Natural killer cell (primary cell): Measurements from ENCODE around the gene DRGX. TPM values are rescaled to one million over a fixed set of nuclear protein-coding genes. Genes with fewer than 3 reads are reported as not detected.

Experiments
- ATAC-seq, 3 donors: fragments of 150-1000 bp in 2 of 3; fragments of 200-7000 bp in 1 of 3; cut with Tn5 transposase; 1 replicate in 1 of 3; 2 replicates in 2 of 3; pipeline ENCODE4 v1.10.0; 2021; ENCODE audit warnings: mild to moderate bottlenecking in 2 of 3, moderate library complexity in 2 of 3
- DNase-seq, 2 donors: peaks; one replicate each; pipeline versions ENCODE4 v3.0.0 to v3.0.0-alpha.2; 2013 to 2021; ENCODE audit warnings: mixed read lengths in 1 of 2
- H3K27ac ChIP-seq: one replicate; pipeline ENCODE4 v1.5.1; 2013; ENCODE audit warnings: mild to moderate bottlenecking, low read length
- H3K27me3 ChIP-seq: one replicate; pipeline ENCODE4 v1.6.1; 2013; ENCODE audit warnings: low read length; ENCODE audit not compliant: control insufficient read depth, insufficient read depth
- H3K36me3 ChIP-seq: one replicate; pipeline ENCODE4 v1.6.1; 2013; ENCODE audit warnings: low read length; ENCODE audit not compliant: control insufficient read depth, insufficient read depth
- H3K4me1 ChIP-seq: one replicate; pipeline ENCODE4 v1.6.1; 2013; ENCODE audit warnings: low read length; ENCODE audit not compliant: control insufficient read depth, insufficient read depth
- H3K4me3 ChIP-seq: one replicate; pipeline ENCODE4 v1.5.1; 2013; ENCODE audit warnings: low read length
- H3K9me3 ChIP-seq: one replicate; pipeline ENCODE4 v1.6.1; 2013; ENCODE audit warnings: low read length; ENCODE audit not compliant: control insufficient read depth, insufficient read depth
- H3K27ac Mint-ChIP-seq, 2 donors: one replicate each; pipeline ENCODE4 v1.8.0; 2022; ENCODE audit warnings: mild to moderate bottlenecking in 2 of 2, mixed read lengths in 2 of 2, moderate library complexity in 1 of 2
- H3K27me3 Mint-ChIP-seq, 2 donors: one replicate each; pipeline ENCODE4 v1.8.0; 2022; ENCODE audit warnings: low read depth in 2 of 2, mixed read lengths in 2 of 2
- H3K36me3 Mint-ChIP-seq: one replicate; pipeline ENCODE4 v1.8.0; 2022; ENCODE audit warnings: mixed read lengths
- H3K4me1 Mint-ChIP-seq, 2 donors: one replicate each; pipeline ENCODE4 v1.8.0; 2022; ENCODE audit warnings: mixed read lengths in 2 of 2
- H3K4me3 Mint-ChIP-seq: one replicate; pipeline ENCODE4 v1.8.0; 2022; ENCODE audit warnings: mild to moderate bottlenecking, moderate library complexity, mixed read lengths
- H3K9me3 Mint-ChIP-seq, 2 donors: one replicate each; pipeline ENCODE4 v1.8.0; 2022; ENCODE audit warnings: mixed read lengths in 2 of 2
- WGBS: methylation state at CpG from one replicate; pipeline ENCODE4 v1.1.7; 2013; ENCODE audit warnings: missing lambda C conversion rate; ENCODE audit not compliant: insufficient coverage; 5-methylcytosine and 5-hydroxymethylcytosine counted together
- intact Hi-C: fragments of 100-400 bp; cut with micrococcal nuclease; formaldehyde crosslinking; loops from one replicate; pipeline ENCODE4 v1.14.2; 2022
- total RNA-seq, 4 donors: library from RNA; stranded (reverse); fragments of 120-200 nt in 1 of 4; gene quantifications; one replicate each; pipeline versions ENCODE4 v1.2.3 to v1.2.4, GENCODE V29; 2013 to 2022
- TF ChIP-seq, protein P1 (sequence below): fragments of 200-600 bp; IDR thresholded peaks from one replicate; pipeline ENCODE4 v1.8.0; 2022; ENCODE audit warnings: antibody characterized with exemption

Gene DRGX
- total RNA-seq, 3 donors from 2014 or later (not counting 1 experiment from before 2014, with no cell fraction given): not detected

- Histone ChIP-seq H3K9me3 (no peaks in the 10 kb centered on the region), H3K27ac (no peak overlapping the region), H3K27me3 (no peaks in the 10 kb centered on the region), H3K4me3 (no peak overlapping the region), H3K36me3 (no peaks in the 10 kb centered on the region), H3K4me1 (peaks cover 2% of the 10 kb centered on the region)
- ATAC-seq (no peak), DNase-seq (no peak)
- H3K4me3 Mint-ChIP-seq: no peak overlapping the region
- peaks cover 0 to 5% of the 10 kb centered on the region in 2 donors for H3K27me3 Mint-ChIP-seq
- H3K9me3 Mint-ChIP-seq: no peaks in the 10 kb centered on the region
- TF ChIP-seq, protein P1, sequence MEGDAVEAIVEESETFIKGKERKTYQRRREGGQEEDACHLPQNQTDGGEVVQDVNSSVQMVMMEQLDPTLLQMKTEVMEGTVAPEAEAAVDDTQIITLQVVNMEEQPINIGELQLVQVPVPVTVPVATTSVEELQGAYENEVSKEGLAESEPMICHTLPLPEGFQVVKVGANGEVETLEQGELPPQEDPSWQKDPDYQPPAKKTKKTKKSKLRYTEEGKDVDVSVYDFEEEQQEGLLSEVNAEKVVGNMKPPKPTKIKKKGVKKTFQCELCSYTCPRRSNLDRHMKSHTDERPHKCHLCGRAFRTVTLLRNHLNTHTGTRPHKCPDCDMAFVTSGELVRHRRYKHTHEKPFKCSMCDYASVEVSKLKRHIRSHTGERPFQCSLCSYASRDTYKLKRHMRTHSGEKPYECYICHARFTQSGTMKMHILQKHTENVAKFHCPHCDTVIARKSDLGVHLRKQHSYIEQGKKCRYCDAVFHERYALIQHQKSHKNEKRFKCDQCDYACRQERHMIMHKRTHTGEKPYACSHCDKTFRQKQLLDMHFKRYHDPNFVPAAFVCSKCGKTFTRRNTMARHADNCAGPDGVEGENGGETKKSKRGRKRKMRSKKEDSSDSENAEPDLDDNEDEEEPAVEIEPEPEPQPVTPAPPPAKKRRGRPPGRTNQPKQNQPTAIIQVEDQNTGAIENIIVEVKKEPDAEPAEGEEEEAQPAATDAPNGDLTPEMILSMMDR: no peak
- 79% methylated on average over 7 of the region's 7 CpGs for WGBS
- no peak overlapping the region for H3K27ac Mint-ChIP-seq
- peaks cover 0 to 5% of the 10 kb centered on the region in 2 donors for H3K4me1 Mint-ChIP-seq
- intact Hi-C loops: no loop called here
- H3K36me3 Mint-ChIP-seq: no peaks in the 10 kb centered on the region
These were observed 72.6 kb downstream of the DRGX start for GRCh38 chr10:49323171-49323895.

DNA sequence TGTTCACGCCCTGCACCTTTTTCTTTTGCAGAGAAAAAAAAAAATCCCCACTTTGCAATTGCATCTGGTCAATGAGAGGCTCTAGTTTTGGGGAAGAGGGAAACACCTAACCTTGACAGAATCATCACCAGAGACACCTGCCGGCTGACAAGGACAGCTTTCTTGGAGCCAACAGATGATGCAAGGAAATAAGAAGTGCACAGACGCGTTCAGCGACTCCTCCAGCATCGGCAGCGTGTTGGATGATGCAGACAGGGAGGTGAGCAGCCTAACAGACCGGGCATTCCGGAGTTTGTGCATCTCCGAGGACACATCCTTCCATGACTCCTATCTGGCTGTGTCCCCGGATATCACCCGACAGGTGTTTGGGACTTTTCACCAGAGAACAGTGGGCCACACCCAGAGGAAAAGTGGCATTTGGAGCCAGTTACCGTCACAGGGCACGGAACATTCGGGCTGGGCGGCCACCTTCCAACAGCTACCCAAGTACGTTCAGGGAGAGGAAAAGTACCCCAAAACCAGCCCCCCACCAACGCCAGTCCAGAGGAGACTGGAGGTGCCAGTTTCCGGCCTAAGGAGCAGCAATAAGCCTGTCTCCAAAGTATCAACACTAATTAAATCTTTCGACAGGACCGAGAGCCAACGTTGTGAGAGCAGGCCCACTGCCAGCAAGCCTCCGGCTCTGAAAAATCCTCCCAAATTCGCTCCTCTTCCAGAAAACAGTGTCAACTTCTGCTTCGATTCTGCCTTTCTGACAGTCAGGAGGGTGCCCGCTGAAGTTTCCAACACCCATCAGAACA is 73.3 kb downstream of the DRGX start:
- Histone ChIP-seq H3K27ac (no peak overlapping the region), H3K9me3 (no peaks in the 10 kb centered on the region), H3K4me3 (no peak overlapping the region), H3K36me3 (no peaks in the 10 kb centered on the region), H3K4me1 (peaks cover 6% of the 10 kb centered on the region), H3K27me3 (no peaks in the 10 kb centered on the region)
- DNase-seq: no peak
- H3K27me3 Mint-ChIP-seq: peaks cover 0 to 1% of the 10 kb centered on the region in 2 donors
- no peak for ATAC-seq
- no peak overlapping the region for H3K4me3 Mint-ChIP-seq
- WGBS: 91% methylated on average over 26 of the region's 26 CpGs
- H3K9me3 Mint-ChIP-seq: no peaks in the 10 kb centered on the region
- intact Hi-C loops: no loop called here
- H3K4me1 Mint-ChIP-seq: peaks cover 0 to 5% of the 10 kb centered on the region in 2 donors
- TF ChIP-seq, protein P1: no peak
- no peaks in the 10 kb centered on the region for H3K36me3 Mint-ChIP-seq
- H3K27ac Mint-ChIP-seq: no peak overlapping the region

GRCh38 chr10:49321021-49321420 is 74.9 kb downstream of the DRGX start:
- Histone ChIP-seq H3K36me3 (no peaks in the 10 kb centered on the region), H3K27me3 (no peaks in the 10 kb centered on the region), H3K9me3 (no peaks in the 10 kb centered on the region), H3K27ac (no peak overlapping the region), H3K4me3 (no peak overlapping the region), H3K4me1 (peaks cover 6% of the 10 kb centered on the region)
- H3K36me3 Mint-ChIP-seq: no peaks in the 10 kb centered on the region
- TF ChIP-seq, protein P1: no peak
- H3K27me3 Mint-ChIP-seq: no peaks in the 10 kb centered on the region
- no peak overlapping the region for H3K27ac Mint-ChIP-seq
- H3K9me3 Mint-ChIP-seq: no peaks in the 10 kb centered on the region
- ATAC-seq (no peak), DNase-seq (no peak)
- intact Hi-C loops: no loop called here
- H3K4me1 Mint-ChIP-seq: peaks cover 0 to 5% of the 10 kb centered on the region in 2 donors
- 78% methylated on average over 2 of the region's 3 CpGs for WGBS
- H3K4me3 Mint-ChIP-seq: no peak overlapping the region
